ENCODE results near the gene CMTM6.

The CMTM6 gene

DNA sequence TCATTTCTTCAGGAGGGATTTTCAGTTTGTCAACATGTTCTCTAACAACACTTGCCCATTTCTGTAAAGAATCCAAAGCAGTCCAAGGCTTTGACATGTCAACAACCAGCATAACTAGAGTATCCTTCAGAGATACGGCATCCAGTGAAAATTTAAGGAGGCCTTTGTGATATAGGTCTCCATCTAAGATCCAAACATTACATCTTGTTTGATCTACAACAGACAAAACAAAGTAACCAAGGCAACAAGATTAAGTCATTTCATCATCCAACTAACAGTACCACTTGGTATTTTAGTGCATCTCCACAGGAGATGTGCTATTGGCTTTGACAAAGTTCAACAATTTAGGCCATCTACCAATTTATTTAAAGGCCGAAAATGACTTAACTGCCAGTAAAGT, 42.2 kb upstream of the CMTM6 start:
- no peak for TF ChIP-seq TOX (CRISPR knock-in tag; IDR thresholded peaks at IDR 0.05; ENCODE audit: borderline replicate concordance)
- TF ChIP-seq ZFP3 (CRISPR knock-in tag; IDR thresholded peaks at IDR 0.05), result no peak
- TF ChIP-seq ZNF565 (CRISPR knock-in tag; conservative IDR thresholded peaks at IDR 0.05; ENCODE audit: low read depth), result no peak
- no peak for TF ChIP-seq CSDC2 (CRISPR knock-in tag; IDR thresholded peaks at IDR 0.05)
- TF ChIP-seq, protein P1, sequence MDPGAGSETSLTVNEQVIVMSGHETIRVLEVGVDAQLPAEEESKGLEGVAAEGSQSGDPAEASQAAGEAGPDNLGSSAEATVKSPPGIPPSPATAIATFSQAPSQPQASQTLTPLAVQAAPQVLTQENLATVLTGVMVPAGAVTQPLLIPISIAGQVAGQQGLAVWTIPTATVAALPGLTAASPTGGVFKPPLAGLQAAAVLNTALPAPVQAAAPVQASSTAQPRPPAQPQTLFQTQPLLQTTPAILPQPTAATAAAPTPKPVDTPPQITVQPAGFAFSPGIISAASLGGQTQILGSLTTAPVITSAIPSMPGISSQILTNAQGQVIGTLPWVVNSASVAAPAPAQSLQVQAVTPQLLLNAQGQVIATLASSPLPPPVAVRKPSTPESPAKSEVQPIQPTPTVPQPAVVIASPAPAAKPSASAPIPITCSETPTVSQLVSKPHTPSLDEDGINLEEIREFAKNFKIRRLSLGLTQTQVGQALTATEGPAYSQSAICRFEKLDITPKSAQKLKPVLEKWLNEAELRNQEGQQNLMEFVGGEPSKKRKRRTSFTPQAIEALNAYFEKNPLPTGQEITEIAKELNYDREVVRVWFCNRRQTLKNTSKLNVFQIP (CRISPR knock-in tag; IDR thresholded peaks at IDR 0.05; ENCODE audit: borderline replicate concordance, low read depth), result no peak
- TF ChIP-seq ZNF70 (CRISPR knock-in tag; IDR thresholded peaks at IDR 0.05), result no peak
- no peak for ATAC-seq

DNA sequence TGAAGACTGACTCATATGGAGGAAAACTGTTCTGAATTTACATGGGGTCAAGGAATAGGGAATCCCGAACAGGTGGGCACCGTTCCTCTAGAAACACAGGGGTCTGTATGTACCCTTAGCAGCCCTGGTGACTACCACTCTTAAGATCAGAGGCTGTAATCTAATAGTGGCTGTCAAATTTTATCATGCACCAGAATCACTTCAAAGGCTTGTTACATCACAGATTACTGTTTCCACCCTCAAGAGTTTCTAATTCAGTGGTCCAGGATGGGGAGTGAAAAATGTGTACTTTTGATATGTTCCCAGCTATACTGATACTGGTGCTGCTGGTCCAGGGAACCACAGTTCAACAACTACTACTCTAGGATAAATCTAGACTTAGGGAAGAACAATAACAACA, 40.2 kb upstream of the CMTM6 start:
- no peak for ATAC-seq
- TF ChIP-seq, protein P2, sequence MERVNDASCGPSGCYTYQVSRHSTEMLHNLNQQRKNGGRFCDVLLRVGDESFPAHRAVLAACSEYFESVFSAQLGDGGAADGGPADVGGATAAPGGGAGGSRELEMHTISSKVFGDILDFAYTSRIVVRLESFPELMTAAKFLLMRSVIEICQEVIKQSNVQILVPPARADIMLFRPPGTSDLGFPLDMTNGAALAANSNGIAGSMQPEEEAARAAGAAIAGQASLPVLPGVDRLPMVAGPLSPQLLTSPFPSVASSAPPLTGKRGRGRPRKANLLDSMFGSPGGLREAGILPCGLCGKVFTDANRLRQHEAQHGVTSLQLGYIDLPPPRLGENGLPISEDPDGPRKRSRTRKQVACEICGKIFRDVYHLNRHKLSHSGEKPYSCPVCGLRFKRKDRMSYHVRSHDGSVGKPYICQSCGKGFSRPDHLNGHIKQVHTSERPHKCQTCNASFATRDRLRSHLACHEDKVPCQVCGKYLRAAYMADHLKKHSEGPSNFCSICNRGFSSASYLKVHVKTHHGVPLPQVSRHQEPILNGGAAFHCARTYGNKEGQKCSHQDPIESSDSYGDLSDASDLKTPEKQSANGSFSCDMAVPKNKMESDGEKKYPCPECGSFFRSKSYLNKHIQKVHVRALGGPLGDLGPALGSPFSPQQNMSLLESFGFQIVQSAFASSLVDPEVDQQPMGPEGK (CRISPR knock-in tag; IDR thresholded peaks at IDR 0.05; ENCODE audit: borderline replicate concordance), result no peak
- TF ChIP-seq ESRRG (CRISPR knock-in tag; IDR thresholded peaks at IDR 0.05), result no peak
- no peak for TF ChIP-seq BACH2 (CRISPR knock-in tag; IDR thresholded peaks at IDR 0.05; ENCODE audit: borderline replicate concordance)
- no peak for TF ChIP-seq ZC3H10 (CRISPR knock-in tag; IDR thresholded peaks at IDR 0.05)
- TF ChIP-seq, protein P3, sequence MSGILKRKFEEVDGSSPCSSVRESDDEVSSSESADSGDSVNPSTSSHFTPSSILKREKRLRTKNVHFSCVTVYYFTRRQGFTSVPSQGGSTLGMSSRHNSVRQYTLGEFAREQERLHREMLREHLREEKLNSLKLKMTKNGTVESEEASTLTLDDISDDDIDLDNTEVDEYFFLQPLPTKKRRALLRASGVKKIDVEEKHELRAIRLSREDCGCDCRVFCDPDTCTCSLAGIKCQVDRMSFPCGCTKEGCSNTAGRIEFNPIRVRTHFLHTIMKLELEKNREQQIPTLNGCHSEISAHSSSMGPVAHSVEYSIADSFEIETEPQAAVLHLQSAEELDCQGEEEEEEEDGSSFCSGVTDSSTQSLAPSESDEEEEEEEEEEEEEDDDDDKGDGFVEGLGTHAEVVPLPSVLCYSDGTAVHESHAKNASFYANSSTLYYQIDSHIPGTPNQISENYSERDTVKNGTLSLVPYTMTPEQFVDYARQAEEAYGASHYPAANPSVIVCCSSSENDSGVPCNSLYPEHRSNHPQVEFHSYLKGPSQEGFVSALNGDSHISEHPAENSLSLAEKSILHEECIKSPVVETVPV (CRISPR knock-in tag; IDR thresholded peaks at IDR 0.05), result no peak
- no peak for TF ChIP-seq SNAI2 (CRISPR knock-in tag; IDR thresholded peaks at IDR 0.05)
- TF ChIP-seq, protein P4, sequence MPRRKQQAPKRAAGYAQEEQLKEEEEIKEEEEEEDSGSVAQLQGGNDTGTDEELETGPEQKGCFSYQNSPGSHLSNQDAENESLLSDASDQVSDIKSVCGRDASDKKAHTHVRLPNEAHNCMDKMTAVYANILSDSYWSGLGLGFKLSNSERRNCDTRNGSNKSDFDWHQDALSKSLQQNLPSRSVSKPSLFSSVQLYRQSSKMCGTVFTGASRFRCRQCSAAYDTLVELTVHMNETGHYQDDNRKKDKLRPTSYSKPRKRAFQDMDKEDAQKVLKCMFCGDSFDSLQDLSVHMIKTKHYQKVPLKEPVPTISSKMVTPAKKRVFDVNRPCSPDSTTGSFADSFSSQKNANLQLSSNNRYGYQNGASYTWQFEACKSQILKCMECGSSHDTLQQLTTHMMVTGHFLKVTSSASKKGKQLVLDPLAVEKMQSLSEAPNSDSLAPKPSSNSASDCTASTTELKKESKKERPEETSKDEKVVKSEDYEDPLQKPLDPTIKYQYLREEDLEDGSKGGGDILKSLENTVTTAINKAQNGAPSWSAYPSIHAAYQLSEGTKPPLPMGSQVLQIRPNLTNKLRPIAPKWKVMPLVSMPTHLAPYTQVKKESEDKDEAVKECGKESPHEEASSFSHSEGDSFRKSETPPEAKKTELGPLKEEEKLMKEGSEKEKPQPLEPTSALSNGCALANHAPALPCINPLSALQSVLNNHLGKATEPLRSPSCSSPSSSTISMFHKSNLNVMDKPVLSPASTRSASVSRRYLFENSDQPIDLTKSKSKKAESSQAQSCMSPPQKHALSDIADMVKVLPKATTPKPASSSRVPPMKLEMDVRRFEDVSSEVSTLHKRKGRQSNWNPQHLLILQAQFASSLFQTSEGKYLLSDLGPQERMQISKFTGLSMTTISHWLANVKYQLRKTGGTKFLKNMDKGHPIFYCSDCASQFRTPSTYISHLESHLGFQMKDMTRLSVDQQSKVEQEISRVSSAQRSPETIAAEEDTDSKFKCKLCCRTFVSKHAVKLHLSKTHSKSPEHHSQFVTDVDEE (CRISPR knock-in tag; IDR thresholded peaks at IDR 0.05), result no peak
- TF ChIP-seq ISL1 (CRISPR knock-in tag; IDR thresholded peaks at IDR 0.05), result no peak
- TF ChIP-seq ZNF565 (CRISPR knock-in tag; conservative IDR thresholded peaks at IDR 0.05; ENCODE audit: low read depth), result no peak
- TF ChIP-seq ZFP30 (CRISPR knock-in tag; IDR thresholded peaks at IDR 0.05), result no peak
- no peak for TF ChIP-seq TOX (CRISPR knock-in tag; IDR thresholded peaks at IDR 0.05; ENCODE audit: borderline replicate concordance)
- no peak for TF ChIP-seq ARNTL (CRISPR knock-in tag; IDR thresholded peaks at IDR 0.05; ENCODE audit: borderline replicate concordance, low read depth)
- TF ChIP-seq ZFP3 (CRISPR knock-in tag; IDR thresholded peaks at IDR 0.05), result no peak
- TF ChIP-seq PPARA (CRISPR knock-in tag; IDR thresholded peaks at IDR 0.05; ENCODE audit: borderline replicate concordance), result no peak
- no peak for TF ChIP-seq TCF4 (CRISPR knock-in tag; IDR thresholded peaks at IDR 0.05; ENCODE audit: borderline replicate concordance)
- TF ChIP-seq, protein P5, sequence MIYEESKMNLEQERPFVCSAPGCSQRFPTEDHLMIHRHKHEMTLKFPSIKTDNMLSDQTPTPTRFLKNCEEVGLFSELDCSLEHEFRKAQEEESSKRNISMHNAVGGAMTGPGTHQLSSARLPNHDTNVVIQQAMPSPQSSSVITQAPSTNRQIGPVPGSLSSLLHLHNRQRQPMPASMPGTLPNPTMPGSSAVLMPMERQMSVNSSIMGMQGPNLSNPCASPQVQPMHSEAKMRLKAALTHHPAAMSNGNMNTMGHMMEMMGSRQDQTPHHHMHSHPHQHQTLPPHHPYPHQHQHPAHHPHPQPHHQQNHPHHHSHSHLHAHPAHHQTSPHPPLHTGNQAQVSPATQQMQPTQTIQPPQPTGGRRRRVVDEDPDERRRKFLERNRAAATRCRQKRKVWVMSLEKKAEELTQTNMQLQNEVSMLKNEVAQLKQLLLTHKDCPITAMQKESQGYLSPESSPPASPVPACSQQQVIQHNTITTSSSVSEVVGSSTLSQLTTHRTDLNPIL (CRISPR knock-in tag; IDR thresholded peaks at IDR 0.05; ENCODE audit: low read depth), result no peak
- no peak for TF ChIP-seq ZNF8 (CRISPR knock-in tag; IDR thresholded peaks at IDR 0.05)
- TF ChIP-seq ZNF70 (CRISPR knock-in tag; IDR thresholded peaks at IDR 0.05), result no peak
- no peak for TF ChIP-seq GLIS3 (CRISPR knock-in tag; IDR thresholded peaks at IDR 0.05)

DNA sequence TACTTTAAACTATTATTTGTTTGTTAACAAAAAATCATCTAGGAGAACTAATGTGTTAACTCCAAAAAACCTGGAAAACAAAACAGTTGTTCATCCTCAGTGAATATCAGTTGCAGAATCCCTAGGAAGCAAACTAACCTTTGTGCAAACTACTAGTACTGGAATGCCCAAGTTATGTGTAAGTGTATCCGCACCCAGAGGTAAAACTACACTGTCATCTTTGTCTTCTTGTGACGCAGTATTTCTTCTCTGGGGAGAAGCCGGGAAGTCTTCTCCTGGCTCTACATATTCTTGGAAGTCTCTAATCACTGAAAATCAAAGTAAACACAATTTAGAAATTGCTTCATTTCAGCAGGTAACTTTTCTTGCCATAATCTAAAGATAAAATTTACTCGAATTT, 38.2 kb upstream of the CMTM6 start:
- TF ChIP-seq ESRRG (CRISPR knock-in tag; IDR thresholded peaks at IDR 0.05), result no peak
- no peak for TF ChIP-seq ARNTL (CRISPR knock-in tag; IDR thresholded peaks at IDR 0.05; ENCODE audit: borderline replicate concordance, low read depth)
- no peak for TF ChIP-seq RARB (CRISPR knock-in tag; IDR thresholded peaks at IDR 0.05)
- ATAC-seq, result no peak
